Omental fat pad (tissue), 4 donors: ENCODE results near the gene SEMA3E. TPM values are rescaled to one million over a fixed set of nuclear protein-coding genes. Genes with fewer than 3 reads are reported as not detected.

ENCODE experiments used
- ATAC-seq: fragments of 150-250 bp; one replicate; pipeline ENCODE4 v1.9.1; 2016; ENCODE audit warnings: mild to moderate bottlenecking, moderate library complexity; ENCODE audit not compliant: low FRiP score
- DNase-seq: peaks from one replicate; pipeline ENCODE4 v3.0.0-alpha.2; 2019; ENCODE audit warnings: low spot score
- total RNA-seq, 4 donors: library from RNA; depleted of rRNA; stranded (reverse); fragments of >200 nt; gene quantifications; one replicate each; pipeline ENCODE4 v1.1.0, GENCODE V29; 2016
- TF ChIP-seq, protein P1 (sequence below), 3 donors: fragments of 450-650 bp; IDR thresholded peaks; one replicate each; pipeline ENCODE4 v1.5.1; 2016 to 2017; ENCODE audit warnings: antibody characterized with exemption in 3 of 3, mild to moderate bottlenecking in 3 of 3, moderate library complexity in 2 of 3

The SEMA3E gene
- total RNA-seq, 4 donors from 2014 or later, result 1.2 to 6.3 (median 1.4) TPM

DNA sequence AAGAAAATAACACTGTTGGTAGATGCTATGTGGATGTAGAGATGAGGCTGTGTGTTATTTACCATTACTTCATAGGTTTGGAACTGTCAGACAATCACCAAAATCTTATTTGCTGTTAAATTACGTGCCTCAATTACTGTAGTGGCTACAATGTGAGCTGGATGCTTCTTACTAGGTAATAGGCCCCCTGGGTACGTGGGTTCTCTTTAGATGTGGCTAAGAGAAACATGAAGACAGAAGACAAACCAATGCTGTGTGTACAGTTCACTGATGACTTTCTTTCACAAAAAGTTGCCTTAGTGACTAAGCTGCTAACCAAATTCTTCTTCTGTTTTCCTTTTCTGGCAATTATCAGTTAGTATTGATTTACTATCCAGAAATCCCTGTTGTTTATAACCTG, 144.6 kb downstream of the SEMA3E start:
- TF ChIP-seq, protein P1, sequence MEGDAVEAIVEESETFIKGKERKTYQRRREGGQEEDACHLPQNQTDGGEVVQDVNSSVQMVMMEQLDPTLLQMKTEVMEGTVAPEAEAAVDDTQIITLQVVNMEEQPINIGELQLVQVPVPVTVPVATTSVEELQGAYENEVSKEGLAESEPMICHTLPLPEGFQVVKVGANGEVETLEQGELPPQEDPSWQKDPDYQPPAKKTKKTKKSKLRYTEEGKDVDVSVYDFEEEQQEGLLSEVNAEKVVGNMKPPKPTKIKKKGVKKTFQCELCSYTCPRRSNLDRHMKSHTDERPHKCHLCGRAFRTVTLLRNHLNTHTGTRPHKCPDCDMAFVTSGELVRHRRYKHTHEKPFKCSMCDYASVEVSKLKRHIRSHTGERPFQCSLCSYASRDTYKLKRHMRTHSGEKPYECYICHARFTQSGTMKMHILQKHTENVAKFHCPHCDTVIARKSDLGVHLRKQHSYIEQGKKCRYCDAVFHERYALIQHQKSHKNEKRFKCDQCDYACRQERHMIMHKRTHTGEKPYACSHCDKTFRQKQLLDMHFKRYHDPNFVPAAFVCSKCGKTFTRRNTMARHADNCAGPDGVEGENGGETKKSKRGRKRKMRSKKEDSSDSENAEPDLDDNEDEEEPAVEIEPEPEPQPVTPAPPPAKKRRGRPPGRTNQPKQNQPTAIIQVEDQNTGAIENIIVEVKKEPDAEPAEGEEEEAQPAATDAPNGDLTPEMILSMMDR (IDR thresholded peaks at IDR 0.05), result no peak
- no peak for ATAC-seq

DNA sequence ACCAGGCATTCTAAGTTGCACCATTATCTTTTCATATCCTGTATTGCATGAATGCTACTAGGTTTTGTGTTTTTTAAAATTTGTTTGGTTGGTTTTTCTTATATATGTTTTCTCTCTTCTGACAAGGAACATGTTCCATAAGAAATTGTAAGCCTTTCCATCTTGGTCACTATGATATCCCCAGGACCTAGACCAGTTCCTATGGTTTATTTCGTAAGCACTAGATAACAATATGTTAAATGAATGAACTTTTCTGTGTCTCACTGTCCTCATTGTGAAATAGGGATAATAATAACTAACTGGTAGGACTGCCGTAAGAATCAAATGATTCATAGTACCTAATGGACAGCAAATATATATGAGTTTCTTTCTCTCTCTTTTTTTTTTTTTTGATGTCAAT, 146.3 kb downstream of the SEMA3E start:
- ATAC-seq (no peak), DNase-seq (no peak)
- TF ChIP-seq, protein P1 (IDR thresholded peaks at IDR 0.05), result no peak

More for the DNA sequence above, 144.6 kb downstream of the SEMA3E start:
- DNase-seq, result no peak

DNA sequence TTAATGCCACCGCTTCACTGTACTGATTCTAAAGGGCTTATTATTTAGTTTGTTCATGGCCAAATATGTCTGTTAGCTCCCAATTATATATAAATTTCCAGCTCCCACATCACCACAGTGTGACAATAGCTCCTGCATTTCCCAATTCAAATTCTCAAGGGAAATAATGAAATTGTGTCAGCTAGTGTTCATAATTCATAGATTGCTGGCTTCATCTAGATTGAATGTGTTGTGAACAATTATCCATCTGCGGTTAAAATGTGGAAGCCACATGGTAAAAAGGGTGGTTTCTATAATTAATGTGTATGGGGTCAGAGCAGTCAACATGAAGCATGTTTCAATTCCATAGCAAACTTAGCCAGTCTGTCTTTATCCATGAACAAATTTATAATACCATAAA, 154.3 kb downstream of the SEMA3E start:
- ATAC-seq (no peak), DNase-seq (no peak)
- TF ChIP-seq, protein P1 (IDR thresholded peaks at IDR 0.05), result no peak

DNA sequence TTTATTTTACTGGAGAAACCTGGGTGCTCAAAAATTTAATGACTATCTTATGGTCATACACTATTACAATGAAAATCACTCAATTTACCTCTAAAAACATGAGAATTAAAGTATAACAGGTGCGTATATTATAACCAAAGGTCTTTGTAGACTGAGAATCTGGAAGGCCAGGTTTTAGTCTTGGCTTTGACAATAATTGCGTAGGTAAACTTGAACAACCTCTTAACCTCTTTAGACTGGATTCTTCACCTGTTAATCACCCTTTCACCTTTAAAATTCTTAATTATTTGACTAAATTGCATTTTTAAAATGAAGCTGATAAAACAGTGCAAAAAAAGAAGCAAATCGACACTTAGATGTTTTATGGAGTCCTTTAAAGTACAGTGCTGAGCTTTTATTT, 156.1 kb downstream of the SEMA3E start:
- TF ChIP-seq, protein P1 (IDR thresholded peaks at IDR 0.05), result no peak
- ATAC-seq (no peak), DNase-seq (no peak)

DNA sequence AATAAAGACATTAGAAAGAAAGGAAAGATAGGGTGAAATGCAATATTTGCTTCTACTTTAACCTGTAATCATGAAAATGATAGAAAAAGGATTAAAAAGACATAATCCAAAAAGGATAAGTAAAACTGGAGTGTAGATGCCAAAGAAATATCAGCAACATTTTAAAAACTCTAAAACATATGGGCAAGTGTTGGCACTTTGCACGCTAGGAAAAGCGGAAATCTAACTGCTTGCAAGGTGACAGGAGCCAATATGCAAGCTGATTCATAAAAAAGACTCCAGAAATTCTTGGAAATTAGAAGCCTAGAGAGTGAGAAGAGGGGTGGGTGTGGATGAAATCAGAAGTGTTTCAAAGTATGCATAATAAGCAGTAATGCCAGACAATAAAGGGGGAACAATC, 161.1 kb downstream of the SEMA3E start:
- TF ChIP-seq, protein P1 (IDR thresholded peaks at IDR 0.05), result no peak
- no peak for DNase-seq
- no peak for ATAC-seq

DNA sequence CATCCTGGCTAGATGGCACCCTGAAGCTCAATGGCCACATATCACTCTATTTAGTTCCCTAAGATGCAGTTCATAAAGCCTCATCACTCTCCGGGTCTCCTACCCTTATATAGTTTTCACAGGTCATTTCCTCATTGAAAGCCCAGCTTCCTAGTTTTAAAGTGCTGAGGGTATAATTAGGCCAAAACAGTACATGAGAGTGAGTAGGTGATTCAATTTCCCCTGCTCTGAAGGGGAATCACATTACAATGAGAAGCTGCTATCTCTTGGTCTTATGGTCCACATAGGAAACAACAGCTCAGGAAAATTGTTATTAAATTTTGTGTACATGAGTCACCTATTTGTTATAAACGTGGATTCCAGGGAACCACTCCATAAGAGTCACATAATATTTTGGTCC, 162.0 kb downstream of the SEMA3E start:
- no peak for DNase-seq
- TF ChIP-seq, protein P1 (IDR thresholded peaks at IDR 0.05), result no peak
- no peak for ATAC-seq

DNA sequence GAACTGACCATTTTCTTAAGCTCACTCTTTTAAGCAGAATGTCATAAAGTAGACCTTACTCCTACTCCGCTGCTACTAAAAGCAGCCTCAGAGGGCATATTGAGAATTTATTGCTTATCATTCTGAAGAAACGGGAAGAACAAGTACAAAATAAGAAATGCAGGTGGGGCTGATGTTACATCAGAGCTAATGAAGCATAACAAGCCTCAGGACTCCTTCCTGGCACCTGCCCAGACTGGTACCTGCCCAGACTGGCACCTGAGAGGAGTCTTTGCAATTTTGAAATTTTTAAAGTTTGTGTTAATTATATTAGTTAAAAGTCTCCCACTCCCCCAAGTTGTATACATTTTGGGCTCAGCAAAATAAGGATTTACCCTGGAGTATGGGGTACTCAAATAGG, 162.4 kb downstream of the SEMA3E start:
- TF ChIP-seq, protein P1 (IDR thresholded peaks at IDR 0.05), result no peak
- DNase-seq, result no peak
- no peak for ATAC-seq
